DOHH2 (cell line): ENCODE data around the gene RAET1E.
"Not testable (repeated sequence)": the region's sequence is repeated elsewhere in the genome, so short reads cannot be mapped to it uniquely, and the experiment has no call there.

Experiments used
- H3F3A ChIP-seq: fragments of 200-600 bp; sonication (generic), shearing (Covaris generic); 2 replicates; pipeline ENCODE4 v1.6.0; 2016; ENCODE audit warnings: antibody characterized with exemption, mild to moderate bottlenecking; ENCODE audit not compliant: control insufficient read depth, insufficient read depth
- H3K27ac ChIP-seq: fragments of 200-600 bp; sonication (generic); 2 replicates; pipeline ENCODE4 v1.5.1; 2014; ENCODE audit warnings: low read depth, mild to moderate bottlenecking, low read length, moderate library complexity
- H3K27me3 ChIP-seq: fragments of 200-600 bp; sonication (generic); 2 replicates; pipeline ENCODE4 v1.6.1; 2014; ENCODE audit warnings: mild to moderate bottlenecking, low read length, mixed read lengths; ENCODE audit not compliant: control insufficient read depth
- H3K36me3 ChIP-seq: fragments of 200-600 bp; sonication (generic); 2 replicates; pipeline ENCODE4 v1.6.1; 2014; ENCODE audit warnings: mild to moderate bottlenecking, low read length, moderate library complexity, mixed read lengths; ENCODE audit not compliant: control insufficient read depth
- H3K4me1 ChIP-seq: fragments of 200-600 bp; sonication (generic); 2 replicates; pipeline ENCODE4 v1.6.1; 2014; ENCODE audit warnings: mild to moderate bottlenecking, low read length, mixed read lengths; ENCODE audit not compliant: control insufficient read depth
- H3K4me2 ChIP-seq: fragments of 200-600 bp; sonication (generic); 2 replicates; pipeline ENCODE4 v1.6.0; 2014; ENCODE audit warnings: mild to moderate bottlenecking, low read length, moderate library complexity
- H3K4me3 ChIP-seq: fragments of 200-600 bp; sonication (generic); 2 replicates; pipeline ENCODE4 v1.5.1; 2014; ENCODE audit warnings: mild to moderate bottlenecking, low read length, mixed read lengths
- H3K79me2 ChIP-seq: fragments of 200-600 bp; sonication (generic); 2 replicates; pipeline ENCODE4 v1.6.1; 2014; ENCODE audit warnings: mild to moderate bottlenecking, low read length, mixed read lengths; ENCODE audit not compliant: control insufficient read depth
- H3K9me2 ChIP-seq: fragments of 200-600 bp; sonication (generic); replicated peaks from 2 replicates; pipeline ENCODE4 v1.6.1; 2014; ENCODE audit warnings: mild to moderate bottlenecking, low read length, mixed read lengths; ENCODE audit not compliant: control insufficient read depth
- H3K9me3 ChIP-seq: fragments of 200-600 bp; sonication (generic); 2 replicates; pipeline ENCODE4 v1.6.1; 2014; ENCODE audit warnings: antibody characterized with exemption, low read length, mixed read lengths; ENCODE audit not compliant: control insufficient read depth, insufficient read depth
- H4K20me1 ChIP-seq: fragments of 200-600 bp; sonication (generic); 2 replicates; pipeline ENCODE4 v1.6.0; 2014; ENCODE audit warnings: low read depth, mild to moderate bottlenecking, antibody characterized with exemption, low read length, moderate library complexity; ENCODE audit not compliant: control insufficient read depth, insufficient read depth
- EZH2phosphoT487 ChIP-seq: fragments of 200-600 bp; sonication (generic); IDR thresholded peaks from 2 replicates; pipeline ENCODE4 v1.6.1; 2017; ENCODE audit warnings: borderline replicate concordance, mild to moderate bottlenecking, antibody characterized with exemption, low read length, moderate library complexity, mixed read lengths
- TF ChIP-seq, protein P1 (sequence below): fragments of 200-600 bp; sonication (generic); IDR thresholded peaks from one replicate; pipeline ENCODE4 v1.5.1; 2014; ENCODE audit warnings: antibody characterized with exemption, mild to moderate bottlenecking, low read depth, low read length; ENCODE audit not compliant: poor library complexity, severe bottlenecking

The RAET1E gene

DNA sequence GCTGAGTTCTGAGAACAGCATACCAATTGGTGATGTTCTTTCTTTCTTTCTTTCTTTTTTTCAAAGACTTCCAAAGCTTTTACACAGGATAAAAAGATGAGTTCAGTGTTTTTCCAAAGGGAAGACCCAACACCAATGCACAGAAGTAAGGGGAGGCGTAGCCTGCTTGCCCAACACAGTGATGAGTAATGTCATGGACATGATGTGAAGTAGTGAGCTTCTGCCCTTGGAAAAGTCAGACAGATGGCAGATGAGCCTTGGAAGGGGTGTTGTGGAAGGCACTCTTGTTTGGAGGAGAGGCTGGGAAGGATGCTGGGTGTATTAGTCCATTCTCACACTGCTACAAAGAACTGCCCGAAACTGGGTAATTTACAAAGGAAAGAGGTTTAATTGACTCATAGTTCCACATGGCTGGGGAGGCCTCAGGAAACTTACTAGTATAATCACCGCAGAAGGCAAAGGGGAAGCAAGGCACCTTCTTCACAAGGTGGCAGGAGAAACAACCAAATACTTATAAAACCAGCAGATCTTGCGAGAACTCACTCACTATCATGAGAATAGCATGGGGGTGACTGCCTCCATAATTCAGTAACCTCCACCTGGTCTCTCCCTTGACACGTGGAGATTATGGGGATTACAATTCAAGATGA lies 46.3 kb downstream of the RAET1E start:
- peak overlapping the region; percentile 69 for H3K4me2 ChIP-seq
- H3K4me3 ChIP-seq: peak overlapping the region; percentile 61
- TF ChIP-seq, protein P1, sequence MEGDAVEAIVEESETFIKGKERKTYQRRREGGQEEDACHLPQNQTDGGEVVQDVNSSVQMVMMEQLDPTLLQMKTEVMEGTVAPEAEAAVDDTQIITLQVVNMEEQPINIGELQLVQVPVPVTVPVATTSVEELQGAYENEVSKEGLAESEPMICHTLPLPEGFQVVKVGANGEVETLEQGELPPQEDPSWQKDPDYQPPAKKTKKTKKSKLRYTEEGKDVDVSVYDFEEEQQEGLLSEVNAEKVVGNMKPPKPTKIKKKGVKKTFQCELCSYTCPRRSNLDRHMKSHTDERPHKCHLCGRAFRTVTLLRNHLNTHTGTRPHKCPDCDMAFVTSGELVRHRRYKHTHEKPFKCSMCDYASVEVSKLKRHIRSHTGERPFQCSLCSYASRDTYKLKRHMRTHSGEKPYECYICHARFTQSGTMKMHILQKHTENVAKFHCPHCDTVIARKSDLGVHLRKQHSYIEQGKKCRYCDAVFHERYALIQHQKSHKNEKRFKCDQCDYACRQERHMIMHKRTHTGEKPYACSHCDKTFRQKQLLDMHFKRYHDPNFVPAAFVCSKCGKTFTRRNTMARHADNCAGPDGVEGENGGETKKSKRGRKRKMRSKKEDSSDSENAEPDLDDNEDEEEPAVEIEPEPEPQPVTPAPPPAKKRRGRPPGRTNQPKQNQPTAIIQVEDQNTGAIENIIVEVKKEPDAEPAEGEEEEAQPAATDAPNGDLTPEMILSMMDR: no peak
- no peak for TF ChIP-seq EZH2phosphoT487
- no peaks in the 10 kb centered on the region for H4K20me1 ChIP-seq
- H3K9me3 ChIP-seq: no peaks in the 10 kb centered on the region
- no peaks in the 10 kb centered on the region for H3K27me3 ChIP-seq
- H3F3A ChIP-seq: no peaks in the 10 kb centered on the region
- H3K27ac ChIP-seq: no peak overlapping the region
- no peaks in the 10 kb centered on the region for H3K79me2 ChIP-seq
- H3K4me1 ChIP-seq: peaks cover 17% of the 10 kb centered on the region
- H3K9me2 ChIP-seq: no peaks in the 10 kb centered on the region
- H3K36me3 ChIP-seq: no peaks in the 10 kb centered on the region

DNA sequence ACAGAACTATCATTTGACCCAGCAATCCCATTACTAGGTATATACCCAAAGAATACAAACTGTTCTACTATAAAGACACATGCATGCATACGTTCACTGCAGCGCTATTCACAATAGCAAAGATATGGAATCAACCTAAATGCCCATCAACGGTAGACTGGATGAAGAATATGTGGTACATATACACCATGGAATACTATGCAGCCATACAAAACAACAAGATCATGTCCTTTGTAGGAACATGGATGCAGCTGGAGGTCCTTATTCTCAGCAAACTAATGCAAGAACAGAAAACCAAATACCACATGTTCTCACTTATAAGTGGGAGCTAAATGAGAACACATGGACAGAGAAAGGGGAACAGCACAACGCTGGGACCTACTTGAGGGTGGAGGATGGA lies 49.6 kb downstream of the RAET1E start:
- H3K27ac ChIP-seq, H3K9me3 ChIP-seq, H3K79me2 ChIP-seq, H3K36me3 ChIP-seq, H3K27me3 ChIP-seq, H4K20me1 ChIP-seq, H3K4me2 ChIP-seq, H3F3A ChIP-seq, H3K9me2 ChIP-seq, H3K4me3 ChIP-seq: not testable (repeated sequence)
- peaks cover 17% of the 10 kb centered on the region for H3K4me1 ChIP-seq
